Testis (tissue), 2 donors: ENCODE results near the gene MGAT1.

Experiments
- CTCF ChIP-seq, 3 experiments: fragments of 450-650 bp in 2 of 3; fragments of 200-600 bp in 1 of 3; sonication (generic) in 1 of 3; IDR thresholded peaks; one replicate each; pipeline ENCODE4 v1.5.1; 2016 to 2019; ENCODE audit warnings: antibody characterized with exemption in 3 of 3, mild to moderate bottlenecking in 2 of 3, moderate library complexity in 1 of 3
- POLR2A ChIP-seq: fragments of 450-650 bp; IDR thresholded peaks from one replicate; pipeline ENCODE4 v1.6.1; 2017; ENCODE audit warnings: antibody characterized with exemption, mild to moderate bottlenecking, moderate library complexity

- TF ChIP-seq CTCF (IDR thresholded peaks at IDR 0.05) (no peak), POLR2A (no peak)
These were observed 36.6 kb upstream of the MGAT1 start for GRCh38 chr5:180839227-180839626.
